CD4-positive, alpha-beta memory T cell (primary cell): ENCODE data around the gene ABCB8. TPM values are rescaled to one million over a fixed set of nuclear protein-coding genes. Genes with fewer than 3 reads are reported as not detected.

Experiments
- CTCF ChIA-PET: fragments of 350-600 bp; sonication (Branson Sonifier 250); formaldehyde crosslinking; loops from one replicate; lab custom pipeline; 2021; ENCODE audit warnings: inconsistent platforms; ENCODE audit not compliant: partially characterized antibody; lab: Charles Lee
- POLR2A ChIA-PET: fragments of 350-600 bp; sonication (Branson Sonifier 250); formaldehyde crosslinking; loops from one replicate; lab custom pipeline; 2021; ENCODE audit not compliant: partially characterized antibody; lab: Charles Lee
- DNase-seq, 5 donors: peaks; one replicate each; pipeline versions ENCODE4 v3.0.0 to v3.0.0-alpha.2; 2020 to 2022; ENCODE audit warnings: mixed read lengths in 1 of 5
- H3K27ac ChIP-seq: one replicate; pipeline ENCODE4 v1.7.0; 2013; ENCODE audit warnings: low read depth, low read length
- H3K27me3 ChIP-seq: 2 replicates; pipeline ENCODE4 v1.7.0; 2013; ENCODE audit warnings: mild to moderate bottlenecking, low read length, moderate library complexity; ENCODE audit not compliant: insufficient read depth
- H3K36me3 ChIP-seq: 2 replicates; pipeline ENCODE4 v1.7.0; 2013; ENCODE audit warnings: mild to moderate bottlenecking, low read length, moderate library complexity; ENCODE audit not compliant: insufficient read depth
- H3K4me1 ChIP-seq: 2 replicates; pipeline ENCODE4 v1.7.0; 2013; ENCODE audit warnings: mild to moderate bottlenecking, low read length, moderate library complexity; ENCODE audit not compliant: insufficient read depth
- H3K4me3 ChIP-seq, 2 donors: one replicate each; pipeline ENCODE4 v1.7.0; 2013; ENCODE audit warnings: low read length in 2 of 2, mild to moderate bottlenecking in 1 of 2
- H3K9me3 ChIP-seq, 2 donors: one replicate each; pipeline ENCODE4 v1.7.0; 2013; ENCODE audit warnings: low read length in 2 of 2, control low read depth in 1 of 2; ENCODE audit not compliant: control insufficient read depth in 1 of 2
- H3K27ac Mint-ChIP-seq, 7 donors: one replicate each; pipeline ENCODE4 v1.8.0; 2020 to 2021; ENCODE audit warnings: mixed read lengths in 7 of 7, mild to moderate bottlenecking in 6 of 7, inconsistent platforms in 3 of 7, moderate library complexity in 3 of 7
- H3K27me3 Mint-ChIP-seq, 2 donors: one replicate each; pipeline ENCODE4 v1.8.0; 2020 to 2021; ENCODE audit warnings: mixed read lengths in 2 of 2
- H3K36me3 Mint-ChIP-seq, 2 donors: one replicate each; pipeline ENCODE4 v1.8.0; 2020 to 2021; ENCODE audit warnings: mixed read lengths in 2 of 2, inconsistent platforms in 1 of 2, mild to moderate bottlenecking in 1 of 2
- H3K4me1 Mint-ChIP-seq, 4 donors: one replicate each; pipeline ENCODE4 v1.8.0; 2020 to 2021; ENCODE audit warnings: mixed read lengths in 4 of 4, mild to moderate bottlenecking in 1 of 4
- H3K4me3 Mint-ChIP-seq, 8 donors: one replicate each; pipeline ENCODE4 v1.8.0; 2020 to 2021; ENCODE audit warnings: mixed read lengths in 8 of 8, mild to moderate bottlenecking in 7 of 8, moderate library complexity in 6 of 8, inconsistent platforms in 3 of 8
- H3K9me3 Mint-ChIP-seq, 8 donors: one replicate each; pipeline ENCODE4 v1.8.0; 2020 to 2021; ENCODE audit warnings: mixed read lengths in 8 of 8, mild to moderate bottlenecking in 5 of 8, inconsistent platforms in 3 of 8, moderate library complexity in 1 of 8
- intact Hi-C: fragments of 100-400 bp; cut with micrococcal nuclease; formaldehyde crosslinking; loops from one replicate; pipeline ENCODE4 v1.15.1; 2023
- polyA plus RNA-seq, 2 donors: library from polyadenylated mRNA; unstranded; fragments of 300-500 nt; fragmentation: Illumina TruSeq; gene quantifications; one replicate each; pipeline ENCODE4 v1.2.3, GENCODE V29; 2021
- total RNA-seq, 2 experiments: library from RNA; stranded (reverse); gene quantifications; one replicate each; pipeline ENCODE4 v1.2.3, GENCODE V29; 2021

Gene ABCB8
- total and polyA plus RNA-seq, 4 experiments from 2014 or later, result 17.8 to 75.8 (median 47.0) TPM

GRCh38 chr7:151082141-151083070 lies 54.2 kb downstream of the ABCB8 start:
- H3K4me1 ChIP-seq, result peaks cover 58% of the 10 kb centered on the region
- H3K27ac Mint-ChIP-seq, result peak overlapping the region; percentile 90 to 99 (median 97)
- ChIA-PET CTCF (interaction anchor here (2.8 kb wide), 1 partner anchor 54 kb away, joined by 11 read pairs; the partner anchor contains the start of gene ABCB8), POLR2A (interaction anchor here (0.5 to 6.4 kb wide), 13 partner anchors 10 to 265 kb away, joined by 3 to 68 read pairs (median 6); partner anchors contain the start of genes ABCB8, CDK5 and SLC4A2)
- H3K27me3 ChIP-seq, result no peaks in the 10 kb centered on the region
- H3K4me3 Mint-ChIP-seq, result peak overlapping the region; percentile 84 to 95 (median 92)
- peaks cover 0 to 2% (median 0%) of the 10 kb centered on the region in 8 donors for H3K9me3 Mint-ChIP-seq
- no peaks in the 10 kb centered on the region for H3K9me3 ChIP-seq
- H3K27me3 Mint-ChIP-seq, result no peaks in the 10 kb centered on the region
- peaks cover 25 to 59% (median 38%) of the 10 kb centered on the region in 4 donors for H3K4me1 Mint-ChIP-seq
- peaks cover 0 to 18% of the 10 kb centered on the region in 2 donors for H3K36me3 Mint-ChIP-seq
- peak overlapping the region; percentile 29 to 74 for H3K4me3 ChIP-seq
- DNase-seq, result no peak
- H3K36me3 ChIP-seq, result peaks cover 5% of the 10 kb centered on the region
- peak overlapping the region; percentile 90 for H3K27ac ChIP-seq
- intact Hi-C loops, result loop anchor here (1.0 to 10.0 kb wide), 3 partner anchors 54 to 150 kb away; partner anchors contain the start of genes ABCB8, CHPF2 and KCNH2

GRCh38 chr7:151083071-151083823 lies 55.0 kb downstream of the ABCB8 start, which contains the start of gene TMUB1:
Gene TMUB1, minus strand, starts transcription at chr7:151083493. Its CDS starts 930 bp downstream, at chr7:151082563.
- peak; percentile 84 to 97 (median 86) for DNase-seq
- peak within 1 kb of the TSS; percentile 90 for H3K27ac ChIP-seq
- ChIA-PET POLR2A (interaction anchor here (0.5 to 6.4 kb wide), 14 partner anchors 11 to 1584 kb away, joined by 3 to 68 read pairs (median 4); partner anchors contain the start of genes ABCB8, CDK5 and SLC4A2), CTCF (interaction anchor here (1.1 to 2.8 kb wide), 5 partner anchors 13 to 65 kb away, joined by 3 to 11 read pairs (median 3); partner anchors contain the start of gene ABCB8)
- peaks cover 67% of the 10 kb centered on the region for H3K4me1 ChIP-seq
- intact Hi-C loops, result loop anchor here (1.0 to 10.0 kb wide), 3 partner anchors 55 to 149 kb away; partner anchors contain the start of genes ABCB8, CHPF2 and KCNH2
- peak within 1 kb of the TSS; percentile 90 to 99 (median 97) for H3K27ac Mint-ChIP-seq
- no peaks in the 10 kb centered on the region for H3K27me3 Mint-ChIP-seq
- peaks cover 5% of the 10 kb centered on the region for H3K36me3 ChIP-seq
- H3K27me3 ChIP-seq, result no peaks in the 10 kb centered on the region
- peak within 1 kb of the TSS; percentile 89 to 95 (median 92) for H3K4me3 Mint-ChIP-seq
- peaks cover 0 to 16% of the 10 kb centered on the region in 2 donors for H3K36me3 Mint-ChIP-seq
- peaks cover 25 to 61% (median 40%) of the 10 kb centered on the region in 4 donors for H3K4me1 Mint-ChIP-seq
- H3K9me3 ChIP-seq, result no peaks in the 10 kb centered on the region
- peak within 1 kb of the TSS; percentile 36 to 74 for H3K4me3 ChIP-seq
- peaks cover 0 to 2% (median 0%) of the 10 kb centered on the region in 8 donors for H3K9me3 Mint-ChIP-seq

GRCh38 chr7:151083824-151084160 lies 55.5 kb downstream of the ABCB8 start:
- Histone ChIP-seq H3K27me3 (no peaks in the 10 kb centered on the region), H3K27ac (peak overlapping the region; percentile 90), H3K4me1 (peaks cover 68% of the 10 kb centered on the region), H3K4me3 (peak overlapping the region; percentile 36 to 74), H3K9me3 (no peaks in the 10 kb centered on the region), H3K36me3 (peaks cover 5% of the 10 kb centered on the region)
- intact Hi-C loops, result loop anchor here (1.0 to 10.0 kb wide), 3 partner anchors 55 to 149 kb away; partner anchors contain the start of genes ABCB8, CHPF2 and KCNH2
- ChIA-PET CTCF (interaction anchor here (1.1 to 5.6 kb wide), 6 partner anchors 12 to 66 kb away, joined by 3 to 29 read pairs (median 6); partner anchors contain the start of gene ABCB8), POLR2A (interaction anchor here (0.7 to 6.4 kb wide), 9 partner anchors 16 to 1585 kb away, joined by 3 to 68 read pairs (median 6); partner anchors contain the start of genes ABCB8, CDK5 and SLC4A2)
- Mint-ChIP-seq H3K27me3 (no peaks in the 10 kb centered on the region), H3K36me3 (peaks cover 0 to 15% of the 10 kb centered on the region in 2 donors), H3K4me1 (peaks cover 25 to 59% (median 40%) of the 10 kb centered on the region in 4 donors), H3K9me3 (peaks cover 0 to 2% (median 0%) of the 10 kb centered on the region in 8 donors), H3K4me3 (peak overlapping the region; percentile 75 to 95 (median 82)), H3K27ac (peak overlapping the region; percentile 87 to 96 (median 91))
- DNase-seq, result no peak

- intact Hi-C loops, result loop anchor here (10.0 kb wide), 1 partner anchor 111 kb away; the partner anchor contains the start of gene KCNH2
- peaks cover 0 to 2% (median 0%) of the 10 kb centered on the region in 8 donors for H3K9me3 Mint-ChIP-seq
Observed at GRCh38 chr7:151085329-151085690, 57.1 kb downstream of the ABCB8 start.

GRCh38 chr7:151085691-151086620 lies 57.7 kb downstream of the ABCB8 start, which contains the start of gene AGAP3:
Gene AGAP3, plus strand, starts transcription at chr7:151086475. Its CDS starts 267 bp downstream, at chr7:151086742.
- Mint-ChIP-seq H3K9me3 (peaks cover 0 to 2% (median 0%) of the 10 kb centered on the region in 8 donors), H3K4me1 (peaks cover 22 to 57% (median 34%) of the 10 kb centered on the region in 4 donors), H3K27me3 (no peaks in the 10 kb centered on the region), H3K4me3 (peak within 1 kb of the TSS; percentile 90 to 94 (median 91)), H3K27ac (peak within 1 kb of the TSS; percentile 90 to 98 (median 93)), H3K36me3 (peaks cover 0 to 15% of the 10 kb centered on the region in 2 donors)
- intact Hi-C loops, result loop anchor here (10.0 kb wide), 1 partner anchor 111 kb away; the partner anchor contains the start of gene KCNH2
- Histone ChIP-seq H3K4me3 (peak within 1 kb of the TSS; percentile 69 to 88), H3K27ac (peak within 1 kb of the TSS; percentile 62), H3K9me3 (no peaks in the 10 kb centered on the region), H3K36me3 (no peaks in the 10 kb centered on the region), H3K27me3 (no peaks in the 10 kb centered on the region), H3K4me1 (peaks cover 54% of the 10 kb centered on the region)
- DNase-seq, result peak; percentile 53 to 68 (median 57)
- POLR2A ChIA-PET, result interaction anchor here (1.1 to 6.4 kb wide), 6 partner anchors 10 to 71 kb away, joined by 3 to 68 read pairs (median 6); partner anchors contain the start of genes ABCB8, CDK5 and SLC4A2
- CTCF ChIA-PET, result interaction anchor here (0.7 to 5.6 kb wide), 4 partner anchors 18 to 100 kb away, joined by 3 to 29 read pairs (median 6); no protein-coding TSS in a partner anchor

More at GRCh38 chr7:151085329-151085690, 57.1 kb downstream of the ABCB8 start:
- no peak for DNase-seq
- peaks cover 56% of the 10 kb centered on the region for H3K4me1 ChIP-seq
- Mint-ChIP-seq H3K36me3 (peaks cover 0 to 15% of the 10 kb centered on the region in 2 donors), H3K27me3 (no peaks in the 10 kb centered on the region), H3K27ac (peak overlapping the region; percentile 87 to 98 (median 90)), H3K4me1 (peaks cover 22 to 57% (median 34%) of the 10 kb centered on the region in 4 donors), H3K4me3 (peak overlapping the region; percentile 75 to 90 (median 82))
- no peak overlapping the region for H3K4me3 ChIP-seq
- ChIA-PET CTCF (interaction anchor here (0.7 to 5.6 kb wide), 6 partner anchors 17 to 100 kb away, joined by 3 to 29 read pairs (median 6); partner anchors contain the start of genes ABCB8 and ATG9B), POLR2A (interaction anchor here (1.1 to 6.4 kb wide), 6 partner anchors 9 to 72 kb away, joined by 3 to 68 read pairs (median 7); partner anchors contain the start of genes ABCB8, CDK5 and SLC4A2)
- H3K27me3 ChIP-seq, result no peaks in the 10 kb centered on the region
- no peaks in the 10 kb centered on the region for H3K9me3 ChIP-seq
- H3K27ac ChIP-seq, result no peak overlapping the region
- no peaks in the 10 kb centered on the region for H3K36me3 ChIP-seq
